Transverse colon (tissue), 4 donors: ENCODE measurements around the gene DGKH.

Experiments
- CTCF ChIP-seq, 5 experiments: fragments of 200-600 bp in 3 of 5; fragments of 450-650 bp in 2 of 5; sonication (generic) in 3 of 5; IDR thresholded peaks; 1 replicate in 2 of 5; 2 replicates in 3 of 5; pipeline ENCODE4 v1.5.1; 2016 to 2017; ENCODE audit warnings: antibody characterized with exemption in 5 of 5, inconsistent platforms in 3 of 5, mild to moderate bottlenecking in 2 of 5, moderate library complexity in 1 of 5
- EP300 ChIP-seq: sonication (generic); formaldehyde crosslinking; IDR thresholded peaks from one replicate; pipeline ENCODE4 v1.6.1; 2017; ENCODE audit warnings: antibody characterized with exemption, low read depth
- POLR2AphosphoS5 ChIP-seq, 3 donors: sonication (generic); formaldehyde crosslinking; IDR thresholded peaks; one replicate each; pipeline ENCODE4 v1.6.1; 2016; ENCODE audit warnings: antibody characterized with exemption in 3 of 3

GRCh38 chr13:42108217-42108616 is 59.8 kb downstream of the DGKH start:
- TF ChIP-seq CTCF (IDR thresholded peaks at IDR 0.05): no peak
- TF ChIP-seq POLR2AphosphoS5 (IDR thresholded peaks at IDR 0.05): no peak
- no peak for TF ChIP-seq EP300
